Activated CD8-positive, alpha-beta memory T cell treated with anti-CD3 and anti-CD28 coated beads for 36 hours (primary cell): Measurements from ENCODE around the gene ANP32A. TPM values are rescaled to one million over a fixed set of nuclear protein-coding genes. Genes with fewer than 3 reads are reported as not detected.

Experiments
- CTCF ChIA-PET: fragments of 350-600 bp; sonication (Branson Sonifier 250); formaldehyde crosslinking; loops from one replicate; lab custom pipeline; 2021; ENCODE audit warnings: antibody characterized with exemption; lab: Charles Lee
- POLR2A ChIA-PET: fragments of 350-600 bp; sonication (Branson Sonifier 250); formaldehyde crosslinking; loops from one replicate; lab custom pipeline; 2021; ENCODE audit warnings: antibody characterized with exemption; lab: Charles Lee
- total RNA-seq, 2 experiments: library from RNA; stranded (reverse); gene quantifications; one replicate each; pipeline ENCODE4 v1.2.3, GENCODE V29; 2021

ANP32A gene
- total RNA-seq, 2 experiments from 2014 or later: 265 to 270 TPM

DNA sequence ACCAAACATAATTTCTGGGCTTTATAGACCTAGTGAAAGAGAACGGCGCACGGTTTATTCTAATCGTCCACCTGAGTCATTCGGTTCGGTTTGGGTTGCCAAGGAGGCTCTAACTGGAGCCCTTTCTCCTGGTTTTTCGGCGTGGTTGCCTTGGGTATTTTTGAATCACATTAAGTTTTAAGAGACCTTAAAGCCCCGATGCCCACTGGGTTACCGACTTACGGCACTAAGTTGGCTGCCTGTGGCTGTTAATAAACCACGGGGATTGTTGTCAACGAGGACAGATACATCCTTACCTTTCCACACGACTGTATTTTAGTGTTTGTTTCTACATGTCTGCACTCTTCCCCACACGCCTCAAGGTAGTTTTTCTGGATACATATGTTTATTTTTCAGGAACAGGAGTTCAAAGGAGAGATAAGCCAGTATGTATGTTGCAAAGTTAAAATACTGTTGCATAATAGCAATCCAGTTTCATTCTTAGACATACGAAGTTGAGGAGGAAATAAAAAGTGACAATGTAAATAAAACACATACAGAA, 1.2 kb upstream of the ANP32A start:
- ChIA-PET POLR2A (no interaction called here), CTCF (no interaction called here)

- ChIA-PET POLR2A (interaction anchor here (0.8 to 1.0 kb wide), 2 partner anchors 8 to 26 kb away, joined by 3 to 5 read pairs; no protein-coding TSS in a partner anchor), CTCF (interaction anchor here (0.6 kb wide), 1 partner anchor 91 kb away, joined by 3 read pairs; no protein-coding TSS in a partner anchor)
These were observed 620 bp upstream of the ANP32A start for GRCh38 chr15:68821190-68821840.

DNA sequence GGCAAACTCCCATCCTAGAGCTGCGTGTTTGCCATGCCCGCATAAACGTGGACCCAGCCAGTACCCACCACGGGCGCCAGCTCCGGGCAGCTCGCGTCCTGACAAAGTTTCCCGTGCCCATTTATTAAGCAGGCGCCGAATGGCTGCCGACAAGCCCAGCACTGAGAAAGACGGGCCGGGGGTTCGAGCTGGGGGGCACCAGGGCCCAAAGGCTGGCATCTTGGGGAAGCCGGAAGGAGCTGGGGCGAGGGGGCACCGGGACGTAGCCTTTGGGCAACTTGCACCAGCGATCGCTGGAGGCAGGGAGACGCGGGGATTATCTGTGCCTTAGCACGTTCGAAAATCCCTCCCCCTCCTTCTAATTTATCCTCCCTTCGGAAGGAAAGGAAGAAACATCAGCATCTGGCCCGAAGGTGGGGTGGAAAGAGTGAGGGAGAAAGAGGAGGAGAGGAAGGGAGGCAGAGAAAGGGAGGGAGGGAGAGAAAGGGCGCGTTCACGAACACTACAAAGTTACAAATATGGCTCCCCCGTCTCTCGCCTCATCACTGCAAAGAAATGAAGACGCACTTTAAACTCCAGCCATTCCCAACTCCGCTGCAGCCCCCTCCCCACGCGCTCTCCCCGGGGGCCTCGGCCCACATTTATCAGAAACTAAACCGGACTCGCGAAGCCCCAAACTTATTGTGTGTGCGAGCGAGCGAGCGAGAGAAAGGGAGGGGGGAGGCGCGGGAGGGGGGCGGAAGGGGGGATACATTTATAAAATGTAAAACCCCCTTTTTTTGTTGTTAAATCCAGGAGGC, 1.0 kb downstream of the ANP32A start:
- ChIA-PET CTCF (no interaction called here), POLR2A (interaction anchor here (0.6 to 3.0 kb wide), 7 partner anchors 8 to 591 kb away, joined by 3 to 14 read pairs (median 5); no protein-coding TSS in a partner anchor)

DNA sequence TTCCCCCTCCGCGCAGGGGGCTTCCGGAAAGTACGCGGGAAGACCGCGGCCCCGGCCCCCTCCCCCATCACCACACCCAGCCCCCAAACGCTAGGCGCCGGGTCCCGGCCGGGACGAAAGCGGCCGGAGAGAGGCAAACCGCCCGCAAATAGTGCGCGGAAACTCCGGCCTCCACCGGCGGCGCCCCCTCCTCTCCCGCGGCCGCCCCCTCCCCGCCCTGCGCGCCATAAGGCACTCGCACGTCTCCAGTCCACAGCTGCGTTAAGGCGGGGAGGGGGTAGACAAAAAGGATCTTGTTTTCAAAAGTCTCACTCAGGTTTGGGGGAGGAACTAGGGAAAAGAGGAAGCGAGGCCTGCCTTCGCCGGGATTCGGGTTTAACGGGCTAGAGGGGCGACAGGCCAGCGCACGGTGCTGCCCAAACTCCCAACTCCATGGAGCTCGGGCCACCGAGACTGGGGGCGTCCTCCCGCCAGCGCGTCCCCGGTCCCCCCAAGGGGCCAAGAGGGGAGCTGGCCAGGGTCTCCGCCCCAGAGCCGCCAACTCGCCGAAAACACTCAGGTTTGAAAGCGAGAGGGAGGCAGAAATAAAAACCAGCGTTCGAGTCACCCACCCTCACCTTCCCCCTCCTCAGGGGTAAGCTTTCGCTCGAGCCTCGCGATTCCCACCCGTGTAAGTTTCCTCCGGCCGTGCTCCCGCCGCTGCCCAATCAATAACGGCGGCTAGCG, 1.8 kb downstream of the ANP32A start:
- POLR2A ChIA-PET: interaction anchor here (0.6 to 3.0 kb wide), 6 partner anchors 9 to 590 kb away, joined by 3 to 14 read pairs (median 6); no protein-coding TSS in a partner anchor
- CTCF ChIA-PET: interaction anchor here (0.6 to 0.8 kb wide), 2 partner anchors 26 to 990 kb away, joined by 3 read pairs; no protein-coding TSS in a partner anchor

GRCh38 chr15:68818066-68818768, 2.5 kb downstream of the ANP32A start:
- ChIA-PET CTCF (interaction anchor here (0.8 kb wide), 1 partner anchor 25 kb away, joined by 3 read pairs; no protein-coding TSS in a partner anchor), POLR2A (interaction anchor here (0.5 to 3.0 kb wide), 4 partner anchors 21 to 541 kb away, joined by 3 to 14 read pairs (median 4); no protein-coding TSS in a partner anchor)

DNA sequence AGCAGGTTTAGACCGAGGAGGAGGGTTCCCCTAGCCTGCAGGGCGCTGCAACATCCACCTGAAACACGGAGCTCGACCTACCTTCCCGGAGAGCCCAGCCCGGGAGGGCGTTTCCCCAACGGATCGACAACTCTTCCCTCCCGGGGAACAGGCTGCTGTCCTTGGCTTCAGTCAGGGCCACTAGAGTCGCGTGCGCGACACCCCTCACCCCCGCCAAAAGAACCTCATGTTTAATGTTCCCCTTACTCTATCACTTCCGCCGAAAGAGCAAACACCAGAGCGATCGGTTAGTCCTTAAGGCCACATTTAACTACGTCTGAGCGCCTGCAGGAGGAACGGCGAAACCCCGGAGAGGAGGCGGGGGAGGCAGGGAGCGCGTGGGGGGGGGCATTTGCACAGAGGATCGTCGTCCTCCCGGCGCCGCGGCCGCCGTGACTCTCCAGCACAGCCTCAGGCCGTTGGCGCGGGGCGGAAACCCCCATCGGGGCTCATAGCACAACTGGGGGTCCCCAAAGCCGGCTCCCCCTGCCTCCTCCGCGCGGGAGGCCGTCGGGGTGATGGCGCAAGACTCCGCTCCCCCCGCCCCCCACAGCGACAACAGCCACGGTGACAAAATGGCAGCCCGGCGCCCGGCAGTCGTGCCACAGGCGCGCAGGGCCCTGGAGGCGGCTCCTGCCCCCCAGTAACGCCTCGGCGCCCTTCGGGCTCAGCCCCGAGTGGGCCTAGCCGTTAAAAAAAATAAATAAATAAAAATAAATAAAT, 3.2 kb downstream of the ANP32A start:
- ChIA-PET CTCF (interaction anchor here (0.8 to 1.6 kb wide), 4 partner anchors 22 to 34 kb away, joined by 3 to 4 read pairs (median 4); no protein-coding TSS in a partner anchor), POLR2A (interaction anchor here (0.5 to 3.0 kb wide), 5 partner anchors 19 to 541 kb away, joined by 3 to 14 read pairs (median 4); no protein-coding TSS in a partner anchor)

- CTCF ChIA-PET: interaction anchor here (0.9 to 1.6 kb wide), 4 partner anchors 14 to 33 kb away, joined by 3 to 4 read pairs (median 4); no protein-coding TSS in a partner anchor
- POLR2A ChIA-PET: interaction anchor here (1.3 to 3.0 kb wide), 2 partner anchors 19 to 22 kb away, joined by 3 to 14 read pairs; no protein-coding TSS in a partner anchor
These were observed 3.8 kb downstream of the ANP32A start for GRCh38 chr15:68816795-68817303.

GRCh38 chr15:68816158-68816557, 4.5 kb downstream of the ANP32A start:
- CTCF ChIA-PET: interaction anchor here (0.7 to 1.6 kb wide), 5 partner anchors 13 to 33 kb away, joined by 3 to 4 read pairs (median 3); no protein-coding TSS in a partner anchor
- POLR2A ChIA-PET: interaction anchor here (0.6 to 1.3 kb wide), 3 partner anchors 8 to 68 kb away, joined by 3 to 6 read pairs (median 4); no protein-coding TSS in a partner anchor

DNA sequence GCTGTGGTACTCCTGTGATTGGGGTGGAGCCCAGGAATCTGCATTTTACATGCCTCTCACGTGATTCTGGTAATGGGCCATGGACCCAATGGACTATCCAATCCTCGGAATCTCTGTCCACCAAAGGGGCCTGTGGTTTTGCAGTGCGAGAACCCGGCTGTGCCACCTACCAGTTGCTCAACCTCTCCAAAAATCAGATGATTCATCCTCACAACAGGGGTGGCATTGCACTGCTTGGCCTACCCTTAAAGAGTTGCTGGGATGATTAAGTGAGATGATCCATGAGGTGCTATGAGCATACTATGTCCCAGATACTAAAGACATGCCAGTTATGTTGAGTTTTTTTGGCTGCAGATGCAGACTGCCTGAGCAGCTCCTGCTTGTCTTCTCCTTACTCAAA, 5.1 kb downstream of the ANP32A start:
- ChIA-PET POLR2A (interaction anchor here (0.6 to 1.0 kb wide), 2 partner anchors 8 to 68 kb away, joined by 4 to 6 read pairs; no protein-coding TSS in a partner anchor), CTCF (interaction anchor here (0.7 kb wide), 2 partner anchors 13 to 29 kb away, joined by 3 read pairs; no protein-coding TSS in a partner anchor)

DNA sequence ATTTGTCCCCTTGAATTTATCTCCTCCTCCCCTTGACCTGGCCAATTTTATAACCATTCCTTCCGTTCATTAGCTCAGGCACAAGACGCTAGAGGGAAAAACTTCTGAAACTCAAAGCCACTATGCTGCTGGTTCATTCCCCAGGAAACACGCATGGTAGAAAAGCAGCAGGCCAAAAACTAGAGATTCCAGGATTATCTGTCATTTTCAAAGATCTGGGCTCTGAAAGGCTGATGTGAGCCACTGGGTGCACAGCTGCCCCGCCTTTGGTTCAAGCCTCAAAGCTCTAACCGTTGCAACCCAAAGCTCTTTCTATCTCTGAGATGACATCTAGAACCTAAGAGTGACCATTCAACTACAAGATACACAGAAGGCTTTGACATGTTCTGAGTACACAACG, 6.1 kb downstream of the ANP32A start:
- ChIA-PET POLR2A (no interaction called here), CTCF (interaction anchor here (1.0 kb wide), 1 partner anchor 29 kb away, joined by 3 read pairs; no protein-coding TSS in a partner anchor)

DNA sequence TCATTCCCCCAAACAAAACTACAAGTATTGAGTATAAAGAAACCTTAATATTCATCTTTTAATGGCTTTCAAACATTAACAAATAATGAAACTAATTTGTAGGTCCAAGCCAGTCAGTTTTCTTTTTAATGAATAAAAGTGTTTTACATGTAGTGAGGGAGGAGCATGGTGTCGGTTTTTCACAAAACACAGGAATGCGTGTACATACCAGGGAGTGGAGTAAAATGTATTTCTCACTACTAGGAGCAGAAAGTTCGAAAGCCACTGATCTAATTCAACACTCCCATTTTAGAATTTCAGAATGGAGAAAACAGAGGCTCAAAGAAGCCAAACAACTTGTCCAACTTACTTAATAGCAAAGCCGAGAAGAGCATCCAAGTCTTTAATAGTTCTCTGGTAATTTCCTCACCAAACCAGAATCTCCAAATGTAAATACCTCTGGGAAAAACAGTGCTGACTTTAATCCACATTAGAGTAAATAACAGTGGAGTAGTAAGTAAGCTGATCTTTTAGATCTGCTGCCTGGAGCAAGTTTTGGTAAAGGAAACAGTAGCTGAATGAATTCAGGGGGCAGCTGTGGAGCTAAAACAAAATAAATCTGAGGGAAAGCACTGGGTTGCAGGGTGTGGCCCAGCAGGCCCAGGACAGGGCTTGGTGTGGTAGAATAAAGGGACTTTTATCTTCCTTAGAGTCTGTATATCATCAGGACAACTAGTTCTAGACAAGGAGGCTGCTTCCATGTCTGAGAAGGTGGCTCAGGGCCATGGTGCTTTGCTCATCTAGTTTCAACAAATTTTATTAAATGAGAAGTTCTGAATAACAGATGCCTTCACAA, 7.9 kb downstream of the ANP32A start:
- POLR2A ChIA-PET: interaction anchor here (0.6 kb wide), 1 partner anchor 20 kb away, joined by 3 read pairs; no protein-coding TSS in a partner anchor
- CTCF ChIA-PET: no interaction called here

DNA sequence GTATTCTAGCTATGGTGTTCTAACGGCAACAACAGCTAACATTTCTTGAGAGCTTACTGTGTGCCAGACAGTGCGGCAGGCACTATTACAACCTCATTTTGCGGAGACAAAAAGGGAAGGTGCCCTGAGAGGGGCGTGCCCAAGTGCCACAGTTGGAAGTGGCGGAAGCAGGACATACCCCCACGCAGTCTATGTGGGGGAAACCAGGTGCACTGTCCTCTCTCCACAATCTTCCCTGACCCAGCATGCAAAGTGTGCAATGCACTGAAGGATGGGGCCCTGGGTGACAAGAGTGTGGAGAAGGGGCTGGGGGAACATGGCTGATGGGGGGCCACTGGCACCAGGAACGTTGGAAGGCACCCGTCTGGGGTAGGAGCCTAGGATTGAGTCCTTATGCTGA, 8.6 kb downstream of the ANP32A start:
- ChIA-PET CTCF (no interaction called here), POLR2A (no interaction called here)

DNA sequence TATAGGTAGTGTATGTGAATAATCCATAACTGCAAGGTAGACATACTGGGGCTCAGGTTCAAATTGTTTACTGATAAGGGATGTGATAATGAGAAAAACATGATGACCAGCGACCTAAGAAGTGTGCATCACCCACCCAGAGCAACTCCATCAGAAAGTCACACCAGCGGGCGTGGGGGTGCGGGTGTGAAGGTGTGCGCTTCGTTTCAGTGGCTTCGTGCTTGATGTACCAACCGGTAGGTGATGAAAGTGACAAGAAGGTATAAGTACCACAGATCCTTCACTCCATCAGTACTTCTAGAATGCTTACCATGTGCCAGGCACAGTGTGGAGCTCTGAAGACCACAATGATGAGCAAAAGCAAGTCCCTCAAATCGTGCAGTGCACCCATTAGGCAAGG, 11.2 kb downstream of the ANP32A start:
- ChIA-PET POLR2A (no interaction called here), CTCF (interaction anchor here (1.4 kb wide), 1 partner anchor 15 kb away, joined by 4 read pairs; no protein-coding TSS in a partner anchor)

GRCh38 chr15:68808770-68809169, 11.9 kb downstream of the ANP32A start:
- POLR2A ChIA-PET: no interaction called here
- CTCF ChIA-PET: interaction anchor here (1.4 kb wide), 1 partner anchor 14 kb away, joined by 4 read pairs; no protein-coding TSS in a partner anchor

DNA sequence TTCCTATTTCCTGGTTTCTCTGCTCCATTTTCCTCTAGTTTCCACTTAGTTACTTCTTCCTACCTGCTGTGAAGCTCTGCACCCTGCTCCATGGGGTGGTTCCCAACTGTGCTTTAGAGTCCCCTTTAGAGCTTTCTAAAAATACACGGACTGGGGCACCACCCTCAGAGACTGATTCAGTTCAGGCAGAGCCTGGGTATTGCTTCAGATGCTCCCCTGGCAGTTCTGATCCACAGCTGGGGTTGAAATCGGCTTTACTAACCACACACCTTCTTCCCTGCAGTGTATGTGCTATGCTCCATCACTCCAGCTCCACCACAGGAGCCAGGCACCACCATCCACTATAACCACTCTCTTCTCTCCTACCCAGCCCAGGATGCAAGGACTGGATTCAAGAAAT, 12.6 kb downstream of the ANP32A start:
- CTCF ChIA-PET: interaction anchor here (1.0 kb wide), 1 partner anchor 24 kb away, joined by 3 read pairs; no protein-coding TSS in a partner anchor
- POLR2A ChIA-PET: interaction anchor here (0.8 kb wide), 1 partner anchor 8 kb away, joined by 4 read pairs; no protein-coding TSS in a partner anchor
